Endothelial cell of umbilical vein (primary cell): ENCODE measurements around the gene TMPRSS9. TPM values are rescaled to one million over a fixed set of nuclear protein-coding genes. Genes with fewer than 3 reads are reported as not detected.

Source experiments
- BruUV-seq: library from RNA; stranded (reverse); fragments of 400-500 nt; replicated peaks from 2 replicates; lab custom pipeline; 2021; lab: Mats Ljungman, UMichigan
- CTCF ChIA-PET: fragments of 300-600, 350-600 bp; sonication (Branson Sonifier 250); formaldehyde crosslinking; loops from one replicate; lab custom pipeline; 2021; ENCODE audit warnings: antibody characterized with exemption, inconsistent platforms; lab: Charles Lee
- POLR2A ChIA-PET: fragments of 300-600, 350-600 bp; sonication (Branson Sonifier 250); formaldehyde crosslinking; loops from one replicate; lab custom pipeline; 2021; ENCODE audit warnings: antibody characterized with exemption, inconsistent platforms; lab: Charles Lee
- DNase-seq: peaks from one replicate; pipeline ENCODE4 v3.0.0-alpha.2; 2011; ENCODE audit warnings: low read depth, low spot score
- FAIRE-seq: peaks from 2 replicates; lab custom pipeline; 2011; peaks lifted over from hg19 to GRCh38; lab: Jason Lieb, UNC
- H2AFZ ChIP-seq: 2 replicates; pipeline ENCODE4 v1.6.0; 2012; ENCODE audit warnings: low read depth, low read length, control low read depth, inconsistent platforms
- H3K27ac ChIP-seq: 2 replicates; pipeline ENCODE4 v1.5.1; 2011; ENCODE audit warnings: low read depth, mild to moderate bottlenecking, control low read depth, low read length, moderate library complexity; ENCODE audit not compliant: insufficient read depth
- H3K27me3 ChIP-seq, 2 experiments: 2 replicates each; pipeline versions ENCODE4 v1.6.0 to v1.6.1; 2011; ENCODE audit warnings: low read length in 2 of 2, mixed read lengths in 1 of 2; ENCODE audit not compliant: control insufficient read depth in 2 of 2, insufficient read depth in 2 of 2
- H3K36me3 ChIP-seq, 2 experiments: 2 replicates in 1 of 2; 3 replicates in 1 of 2; pipeline ENCODE4 v1.5.1; 2011; ENCODE audit warnings: low read length in 2 of 2, mild to moderate bottlenecking in 1 of 2, moderate library complexity in 1 of 2; ENCODE audit not compliant: control insufficient read depth in 2 of 2, insufficient read depth in 2 of 2; ENCODE audit errors: extremely low read depth in 1 of 2
- H3K4me1 ChIP-seq: 3 replicates; pipeline ENCODE4 v1.5.1; 2011; ENCODE audit warnings: mild to moderate bottlenecking, low read length; ENCODE audit not compliant: control insufficient read depth, insufficient read depth; ENCODE audit errors: extremely low read depth
- H3K4me2 ChIP-seq: 2 replicates; pipeline ENCODE4 v1.6.1; 2011; ENCODE audit warnings: low read length, control low read depth, mixed read lengths; ENCODE audit not compliant: insufficient read depth
- H3K4me3 ChIP-seq, 3 experiments: fragments of 200-600 bp in 1 of 3; sonication (generic), shearing (Covaris generic) in 1 of 3; replicated peaks in 1 of 3; 2 replicates each; pipeline ENCODE4 v1.5.1; 2011 to 2016; ENCODE audit warnings: control low read depth in 3 of 3, low read length in 3 of 3, mild to moderate bottlenecking in 2 of 3, inconsistent platforms in 1 of 3, low read depth in 1 of 3, moderate library complexity in 1 of 3; ENCODE audit not compliant: insufficient read depth in 1 of 3
- H3K79me2 ChIP-seq: 2 replicates; pipeline ENCODE4 v1.6.0; 2012; ENCODE audit warnings: low read length, inconsistent platforms; ENCODE audit not compliant: control insufficient read depth, insufficient read depth
- H3K9ac ChIP-seq: replicated peaks from 2 replicates; pipeline ENCODE3; 2011; ENCODE audit warnings: low read length, control low read depth; ENCODE audit not compliant: insufficient read depth; ENCODE audit errors: extremely low read depth
- H3K9me1 ChIP-seq: replicated peaks from 3 replicates; pipeline ENCODE4 v1.6.0; 2011; ENCODE audit warnings: mild to moderate bottlenecking, low read length; ENCODE audit not compliant: control insufficient read depth, insufficient read depth; ENCODE audit errors: extremely low read depth
- H3K9me3 ChIP-seq: replicated peaks from 2 replicates; pipeline ENCODE4 v1.5.1; 2012; ENCODE audit warnings: low read length, inconsistent platforms; ENCODE audit not compliant: control insufficient read depth, insufficient read depth
- H4K20me1 ChIP-seq: replicated peaks from 2 replicates; pipeline ENCODE3; 2011; ENCODE audit warnings: mild to moderate bottlenecking, low read length; ENCODE audit not compliant: control insufficient read depth, insufficient read depth; ENCODE audit errors: extremely low read depth
- CTCF ChIP-seq, 2 donors: IDR thresholded peaks; 1 replicate in 1 of 2; 2 replicates in 1 of 2; pipeline ENCODE4 v1.5.1; 2011; ENCODE audit warnings: low read length in 2 of 2, mild to moderate bottlenecking in 2 of 2, moderate library complexity in 2 of 2, control low read depth in 1 of 2, inconsistent platforms in 1 of 2, low read depth in 1 of 2; ENCODE audit not compliant: insufficient read depth in 1 of 2; ENCODE audit errors: extremely low read depth in 1 of 2
- EZH2 ChIP-seq: IDR thresholded peaks from 2 replicates; pipeline ENCODE4 v1.6.1; 2012; ENCODE audit warnings: borderline replicate concordance, low read depth, mild to moderate bottlenecking, moderate library complexity, low read length, inconsistent platforms; ENCODE audit not compliant: severe bottlenecking
- FOS ChIP-seq: IDR thresholded peaks from 2 replicates; pipeline ENCODE4 v1.6.1; 2011; ENCODE audit warnings: mild to moderate bottlenecking, low read length, moderate library complexity, borderline replicate concordance; ENCODE audit not compliant: insufficient read depth
- GATA2 ChIP-seq: IDR thresholded peaks from 2 replicates; pipeline ENCODE4 v1.7.0; 2011; ENCODE audit warnings: low read depth, mild to moderate bottlenecking, moderate library complexity, mixed read lengths, low read length; ENCODE audit not compliant: insufficient read length, insufficient read depth
- JUN ChIP-seq: IDR thresholded peaks from 2 replicates; pipeline ENCODE4 v1.6.1; 2011; ENCODE audit warnings: borderline replicate concordance, low read depth; ENCODE audit not compliant: insufficient read length, insufficient read depth
- MYC ChIP-seq: IDR thresholded peaks from one replicate; pipeline ENCODE4 v1.6.1; 2011; ENCODE audit warnings: mild to moderate bottlenecking, low read depth, low read length
- POLR2A ChIP-seq: IDR thresholded peaks from 2 replicates; pipeline ENCODE4 v1.6.1; 2012; ENCODE audit warnings: low read depth, mild to moderate bottlenecking, control low read depth, low read length
- POLR2AphosphoS5 ChIP-seq: IDR thresholded peaks from 2 replicates; pipeline ENCODE4 v1.6.1; 2012; ENCODE audit warnings: low read depth, mild to moderate bottlenecking, control low read depth, low read length, moderate library complexity; ENCODE audit not compliant: insufficient read depth
- dilution Hi-C: fragments of 300-500 bp; cut with MboI; formaldehyde crosslinking; loops from one replicate; pipeline ENCODE4 v1.15.0; 2019; ENCODE audit warnings: low sequenced_read_pairs; ENCODE audit not compliant: extremely low pct_ligation_motif_present
- intact Hi-C: fragments of 100-400 bp; cut with micrococcal nuclease; formaldehyde crosslinking; loops from one replicate; pipeline ENCODE4 v1.10.0; 2022
- polyA plus RNA-seq, 4 experiments: library from polyadenylated mRNA; depleted of rRNA in 3 of 4; stranded (reverse) in 3 of 4; unstranded in 1 of 4; fragments of >200 nt; gene quantifications; 2 replicates each; pipeline versions ENCODE4 v1.2.1 to v1.2.3, GENCODE V29; 2011 to 2012; ENCODE audit warnings: missing spikeins in 1 of 4
- total RNA-seq: library from RNA; stranded (reverse); gene quantifications from 2 replicates; pipeline ENCODE4 v1.2.3, GENCODE V29; 2021
- TF ChIP-seq, protein P1 (sequence below): IDR thresholded peaks from 2 replicates; pipeline ENCODE4 v1.6.1; 2011; ENCODE audit not compliant: insufficient read depth, insufficient read length

The TMPRSS9 gene
- total and polyA plus RNA-seq, 2 donors (not counting 3 experiments of a cell fraction or from before 2014, with no cell fraction given), result not detected

DNA sequence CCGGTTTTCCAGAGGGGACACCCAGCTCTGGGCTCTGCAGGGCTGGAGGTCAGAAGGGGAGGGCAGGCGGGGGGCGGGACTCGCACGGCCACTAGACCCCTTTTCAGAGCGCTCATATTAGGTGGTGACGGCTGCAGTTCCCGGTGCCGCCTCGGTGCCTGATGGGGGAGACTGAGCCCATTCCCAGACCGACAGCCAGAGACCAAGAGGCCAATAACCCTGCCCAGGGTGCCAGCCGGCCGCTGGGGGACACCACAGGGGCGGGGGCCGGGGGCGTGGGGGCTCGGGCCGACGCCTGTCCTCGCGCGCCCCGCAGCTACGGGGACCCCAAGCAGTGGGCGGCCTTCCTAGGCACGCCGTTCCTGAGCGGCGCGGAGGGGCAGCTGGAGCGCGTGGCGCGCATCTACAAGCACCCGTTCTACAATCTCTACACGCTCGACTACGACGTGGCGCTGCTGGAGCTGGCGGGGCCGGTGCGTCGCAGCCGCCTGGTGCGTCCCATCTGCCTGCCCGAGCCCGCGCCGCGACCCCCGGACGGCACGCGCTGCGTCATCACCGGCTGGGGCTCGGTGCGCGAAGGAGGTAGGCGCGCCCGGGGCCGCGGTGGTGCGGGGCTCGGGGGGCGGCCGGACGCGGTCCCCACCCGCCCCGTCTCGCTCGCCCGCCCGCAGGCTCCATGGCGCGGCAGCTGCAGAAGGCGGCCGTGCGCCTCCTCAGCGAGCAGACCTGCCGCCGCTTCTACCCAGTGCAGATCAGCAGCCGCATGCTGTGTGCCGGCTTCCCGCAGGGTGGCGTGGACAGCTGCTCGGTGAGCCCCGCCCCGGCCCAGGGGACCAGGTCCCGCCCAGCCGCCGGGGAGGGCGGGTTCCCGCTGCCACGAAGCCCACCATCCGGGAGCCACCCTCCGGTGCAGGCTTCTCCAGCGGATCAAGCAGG lies 64.9 kb downstream of the TMPRSS9 start:
- peak overlapping the region; percentile 15 for H3K27ac ChIP-seq
- H3K4me1 ChIP-seq, result peaks cover 26% of the 10 kb centered on the region
- H3K27me3 ChIP-seq, result no peaks in the 10 kb centered on the region
- DNase-seq (peak; percentile 69), FAIRE-seq (peak; percentile 79)
- H3K9me3 ChIP-seq, result no peaks in the 10 kb centered on the region
- ChIA-PET CTCF (interaction anchor here (0.6 to 3.3 kb wide), 7 partner anchors 29 to 193 kb away, joined by 3 to 14 read pairs (median 4); no protein-coding TSS in a partner anchor), POLR2A (no interaction called here)
- peaks cover 31% of the 10 kb centered on the region for H3K79me2 ChIP-seq
- TF ChIP-seq POLR2A, result no peak
- TF ChIP-seq MYC, result no peak
- TF ChIP-seq EZH2, result no peak
- no peak for TF ChIP-seq JUN
- no peak for TF ChIP-seq FOS
- TF ChIP-seq, protein P1, sequence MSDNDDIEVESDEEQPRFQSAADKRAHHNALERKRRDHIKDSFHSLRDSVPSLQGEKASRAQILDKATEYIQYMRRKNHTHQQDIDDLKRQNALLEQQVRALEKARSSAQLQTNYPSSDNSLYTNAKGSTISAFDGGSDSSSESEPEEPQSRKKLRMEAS, result no peak
- peak; percentile 41 to 65 for TF ChIP-seq CTCF (IDR thresholded peaks at IDR 0.05; ENCODE audit: extremely low read depth in 1 of 2, insufficient read depth in 1 of 2, low read depth in 1 of 2, low read length in 2 of 2)
- TF ChIP-seq GATA2, result no peak
- peak; percentile 83 for TF ChIP-seq POLR2AphosphoS5
- no peaks in the 10 kb centered on the region for H4K20me1 ChIP-seq
- no peaks in the 10 kb centered on the region for H3K9me1 ChIP-seq
- peak overlapping the region; percentile 68 for H3K4me2 ChIP-seq
- dilution Hi-C loops (no loop called here), intact Hi-C loops (loop anchor here (1.0 kb wide), 1 partner anchor 186 kb away; no protein-coding TSS in a partner anchor)
- no peak overlapping the region for H2AFZ ChIP-seq
- peak overlapping the region in 2 of 3 experiments; percentile 8 to 12 for H3K4me3 ChIP-seq
- no peak overlapping the region for H3K9ac ChIP-seq
- no TSS peak for BruUV-seq
- peaks cover 0 to 2% of the 10 kb centered on the region in 2 experiments for H3K36me3 ChIP-seq
